ENCODE results near the gene SLC22A23.

SLC22A23 gene

DNA sequence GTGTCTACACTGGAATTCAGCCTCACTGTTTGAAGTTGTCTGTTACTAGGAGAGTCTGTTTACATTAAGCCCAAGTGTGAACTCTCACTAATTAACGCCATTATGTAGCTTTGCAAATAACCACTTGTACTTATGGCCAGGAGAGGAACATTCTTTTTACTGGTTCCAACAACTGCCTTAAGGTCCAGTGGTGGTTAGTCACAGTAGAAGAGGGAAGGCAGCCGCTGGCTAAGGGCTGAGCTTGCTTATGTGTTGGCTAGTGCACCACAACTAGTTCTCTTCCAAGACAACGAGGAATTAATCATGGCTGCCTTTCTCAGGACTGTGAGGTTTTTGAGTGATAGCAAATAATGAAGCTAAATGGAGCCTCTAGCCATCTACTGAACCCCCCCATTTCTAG is 14.9 kb upstream of the SLC22A23 start:
- DNase-seq = no peak

DNA sequence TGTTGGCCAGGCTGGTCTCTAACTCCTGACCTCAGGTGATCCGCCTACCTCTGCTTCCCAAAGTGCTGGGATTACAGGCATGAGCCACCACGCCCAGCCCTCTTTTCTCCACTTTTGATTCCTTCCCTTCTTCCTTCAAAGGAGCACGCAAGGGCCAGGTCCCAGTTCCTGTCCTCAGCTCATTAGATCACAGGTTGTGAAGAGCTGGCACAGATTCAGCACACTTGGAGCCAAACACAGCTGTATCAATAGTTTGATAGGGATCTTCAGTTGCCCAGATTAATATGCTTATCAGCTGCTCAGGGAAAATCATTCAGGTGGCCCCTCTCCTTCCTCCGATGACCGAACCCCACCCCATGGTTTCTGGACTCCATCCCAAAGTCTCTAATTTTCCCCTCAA is 14.4 kb upstream of the SLC22A23 start:
- no peak for DNase-seq

DNA sequence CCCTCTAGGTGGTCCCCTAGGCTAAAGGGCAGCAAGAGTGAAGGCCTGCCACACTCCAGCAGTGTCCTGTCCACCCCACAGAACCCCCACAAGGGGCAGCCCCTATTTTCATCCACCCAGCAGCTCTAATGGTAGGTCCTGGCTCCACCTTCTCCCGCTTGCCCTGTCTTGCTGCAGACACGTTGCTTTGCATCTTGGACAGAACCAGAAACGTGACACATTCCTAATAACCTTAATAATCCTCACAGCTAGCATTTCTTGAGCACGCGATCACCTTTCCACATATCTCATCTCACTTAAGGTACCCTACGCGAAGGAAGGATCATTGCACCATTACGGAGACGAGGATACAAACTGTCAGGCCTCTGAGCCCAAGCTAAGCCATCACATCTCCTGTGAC is 11.7 kb upstream of the SLC22A23 start:
- DNase-seq = no peak

DNA sequence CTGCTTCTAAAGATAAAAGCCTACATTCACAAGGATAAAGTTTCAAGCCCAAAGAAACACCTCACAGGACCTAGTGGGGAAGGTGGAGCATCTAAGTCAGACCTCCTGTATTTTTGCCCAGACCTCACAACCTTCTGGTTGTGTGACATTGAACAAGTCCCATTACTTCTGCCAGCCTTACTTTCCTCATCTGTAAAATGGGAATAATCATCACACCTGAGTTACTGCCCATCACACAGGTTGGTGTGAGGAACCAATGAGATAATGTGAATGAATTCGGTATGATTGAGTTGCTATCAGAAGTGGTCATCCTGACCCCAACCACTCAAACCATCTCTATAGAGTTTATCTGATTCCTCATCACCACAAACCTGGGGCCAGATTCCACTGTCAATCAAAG is 11.1 kb upstream of the SLC22A23 start:
- no peak for DNase-seq

DNA sequence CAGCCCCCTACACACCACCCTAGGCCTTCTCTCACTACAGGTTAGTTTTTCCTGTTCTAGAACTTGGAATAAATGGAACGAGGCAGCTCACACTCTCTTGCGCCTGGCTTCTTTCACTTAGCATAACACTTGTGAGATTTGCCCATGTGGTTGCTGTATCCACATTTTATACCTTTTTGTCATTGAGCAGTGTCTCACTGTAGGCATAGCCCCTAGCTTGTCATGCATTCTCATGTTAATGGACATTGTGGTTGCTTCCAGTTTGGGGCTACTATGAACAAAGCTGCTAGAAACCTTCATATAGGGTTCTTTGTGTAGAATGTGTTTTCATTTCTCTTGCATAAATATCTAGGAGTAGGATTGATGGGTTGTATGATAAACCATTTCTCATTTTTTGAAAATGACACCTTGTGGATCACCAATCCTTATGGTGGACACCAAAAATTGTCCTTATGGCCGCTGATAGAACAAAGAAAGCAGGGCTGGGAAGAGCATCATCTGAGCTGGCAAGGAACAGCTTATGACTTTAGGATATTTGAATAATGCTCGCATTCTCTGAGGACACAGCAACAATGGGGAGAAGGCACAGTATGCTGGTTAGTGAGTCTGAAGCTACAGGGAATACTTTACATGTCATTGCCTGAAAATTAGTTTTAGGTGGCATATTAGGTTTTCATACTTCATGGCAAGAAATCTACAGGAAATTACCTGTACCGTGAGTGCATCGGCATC is 9.8 kb upstream of the SLC22A23 start:
- no peak for DNase-seq

DNA sequence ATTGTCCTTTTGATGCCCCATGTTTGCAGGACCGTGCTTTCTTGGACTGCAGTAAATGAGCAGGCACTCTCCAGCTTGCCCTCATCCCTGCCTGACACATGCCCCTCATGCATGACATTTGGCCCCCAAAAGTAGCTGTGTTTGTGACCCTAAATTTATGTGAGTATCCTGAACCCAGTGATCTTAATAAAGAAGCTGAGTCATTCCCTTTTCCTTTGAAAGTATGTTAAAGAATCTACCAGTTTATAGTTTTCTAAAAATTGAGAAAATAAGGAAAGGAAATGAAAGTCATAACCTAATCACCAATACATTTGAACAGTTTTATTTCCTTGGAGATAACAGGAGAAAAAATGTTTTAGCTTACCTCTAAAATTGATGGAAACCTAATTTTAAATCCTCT is 3.4 kb upstream of the SLC22A23 start:
- no peak for DNase-seq

DNA sequence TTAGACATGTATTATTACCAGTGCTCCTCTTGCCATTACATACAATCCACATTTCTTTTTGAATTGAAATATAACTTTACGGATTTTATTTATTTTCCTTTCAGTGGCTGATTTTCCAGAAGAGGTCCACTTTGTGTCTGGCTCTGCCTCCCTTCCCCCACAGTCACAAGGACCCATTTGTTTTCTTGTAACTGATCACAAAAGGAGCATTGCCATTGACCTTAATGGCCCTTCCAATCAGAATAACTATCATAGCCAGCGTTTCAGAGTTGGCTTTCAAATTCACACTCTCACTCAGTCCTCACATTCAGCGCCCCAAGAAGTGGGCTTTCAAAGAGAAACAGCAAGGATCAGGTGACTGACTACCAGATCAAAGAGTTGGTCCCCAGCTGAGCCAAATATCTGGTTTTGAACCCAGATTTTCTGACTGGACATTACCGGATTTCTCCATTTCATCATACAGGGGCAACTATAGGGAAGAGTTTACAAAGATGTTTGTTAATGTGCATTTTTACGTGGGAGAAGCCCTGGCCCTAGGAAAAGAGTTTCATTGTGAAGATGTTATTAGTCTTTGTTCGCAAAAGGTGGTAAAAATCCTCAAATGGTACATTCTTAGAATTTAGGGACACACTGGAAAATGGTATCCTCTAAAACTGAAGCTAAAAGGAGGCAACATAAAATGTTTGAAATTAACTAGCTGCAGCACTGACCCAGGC is 2.0 kb upstream of the SLC22A23 start:
- DNase-seq = no peak

DNA sequence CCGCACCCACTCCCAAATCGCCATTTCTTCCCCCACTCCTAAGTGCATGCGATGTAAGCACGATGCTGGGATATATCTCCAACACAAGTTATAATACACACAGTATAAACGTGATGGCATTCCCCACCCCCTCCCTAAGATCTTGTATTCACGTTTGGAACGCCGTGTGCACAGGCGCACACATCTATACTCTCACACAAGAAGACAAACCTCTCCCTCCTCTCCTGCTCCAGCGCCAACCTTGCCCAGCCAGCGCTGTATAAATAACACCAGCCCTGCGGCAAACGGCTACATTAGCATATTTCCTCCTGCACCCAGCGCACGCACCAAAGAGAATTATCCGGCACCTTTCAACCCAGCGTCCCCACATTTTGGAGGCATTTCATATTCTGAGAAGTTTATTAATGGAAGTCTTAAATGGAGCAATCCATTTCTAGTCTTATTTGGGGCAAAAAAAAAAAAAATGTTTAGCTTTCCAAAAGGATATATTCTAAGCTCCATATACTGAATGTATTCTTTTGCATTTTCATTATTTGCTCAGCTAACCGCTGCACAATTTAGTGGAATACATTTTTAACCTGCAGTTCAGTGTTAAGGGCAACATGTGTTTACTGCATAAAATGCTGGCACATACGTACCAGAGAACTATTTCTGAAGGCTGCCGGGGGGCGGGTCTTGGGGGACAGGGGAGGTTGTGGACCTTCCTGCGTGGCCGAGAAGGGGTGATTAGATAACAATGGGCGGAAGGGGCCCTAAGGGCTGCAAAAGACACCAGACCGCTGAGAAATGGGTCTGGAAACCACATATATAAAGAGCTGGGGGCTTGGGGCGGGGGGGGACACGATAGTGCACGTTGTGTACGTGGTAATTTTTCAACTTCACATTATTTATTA is 1.1 kb upstream of the SLC22A23 start:
- DNase-seq = no peak

DNA sequence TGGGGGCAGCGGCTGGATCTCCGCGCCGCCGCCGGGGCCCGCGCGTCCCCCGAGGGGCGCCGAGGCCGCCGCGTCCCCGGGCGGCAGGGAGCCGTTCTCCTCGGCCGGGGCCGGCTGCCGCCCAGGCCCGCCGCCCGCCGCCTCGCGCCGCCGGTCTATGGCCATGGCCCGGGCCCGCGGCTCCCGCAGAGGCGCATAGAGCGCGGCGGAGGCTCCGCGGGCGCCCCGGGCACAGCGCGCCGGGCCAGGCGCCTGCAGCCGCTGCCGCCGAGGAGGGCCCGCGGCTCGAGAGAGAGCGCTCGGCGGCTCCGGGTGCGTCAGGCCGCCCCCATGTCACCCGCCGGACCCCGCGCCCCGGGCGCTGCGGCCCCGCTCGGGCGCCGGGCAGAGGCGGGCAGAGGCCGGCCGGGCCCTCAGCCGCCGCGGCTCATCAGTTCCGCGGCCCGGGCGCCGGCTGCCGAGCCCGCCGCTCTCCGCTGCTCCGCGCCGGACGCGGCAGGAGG is 404 bp downstream of the SLC22A23 start:
- no peak for DNase-seq

DNA sequence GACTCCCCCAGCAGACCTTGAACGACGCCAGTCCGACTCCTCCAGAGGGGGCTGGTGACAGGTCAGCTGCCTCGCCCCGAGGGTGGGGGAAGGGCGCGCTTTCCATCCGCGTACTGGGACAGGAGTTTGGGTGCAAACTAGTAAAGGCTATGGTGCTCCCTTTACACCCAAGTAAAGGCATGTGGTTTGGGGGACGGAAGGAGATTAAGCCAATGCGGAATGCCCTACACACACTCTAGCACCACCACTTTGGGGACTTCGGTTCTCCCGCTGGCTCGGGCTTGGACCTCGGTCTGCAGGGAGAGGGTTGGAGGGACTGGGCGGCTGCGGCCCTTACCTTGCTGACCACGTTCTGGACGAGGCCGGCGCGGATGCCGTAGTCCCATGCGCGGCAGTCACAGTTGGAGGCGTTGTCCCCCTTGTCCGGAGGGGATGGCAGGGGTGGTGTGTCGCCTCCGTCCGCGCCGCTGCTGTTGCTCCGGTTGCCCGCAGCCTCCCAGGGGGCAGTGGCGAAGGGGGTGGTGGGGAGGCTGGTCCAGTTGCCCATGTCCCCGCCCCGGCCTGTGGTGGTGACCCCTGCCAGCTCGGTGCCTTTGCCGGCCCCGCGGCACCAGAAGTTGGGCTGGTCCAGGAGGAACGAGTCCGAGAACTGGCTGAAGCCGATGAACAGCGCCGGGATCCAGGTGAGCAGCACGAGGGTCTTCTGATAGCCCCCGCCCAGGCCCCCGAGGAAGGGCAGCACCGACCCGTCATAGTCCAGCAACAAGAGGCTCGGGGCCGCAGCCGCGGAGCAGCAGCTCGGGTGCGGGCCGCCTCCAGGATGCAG is 1.1 kb downstream of the SLC22A23 start:
- DNase-seq = peak; percentile 53

DNA sequence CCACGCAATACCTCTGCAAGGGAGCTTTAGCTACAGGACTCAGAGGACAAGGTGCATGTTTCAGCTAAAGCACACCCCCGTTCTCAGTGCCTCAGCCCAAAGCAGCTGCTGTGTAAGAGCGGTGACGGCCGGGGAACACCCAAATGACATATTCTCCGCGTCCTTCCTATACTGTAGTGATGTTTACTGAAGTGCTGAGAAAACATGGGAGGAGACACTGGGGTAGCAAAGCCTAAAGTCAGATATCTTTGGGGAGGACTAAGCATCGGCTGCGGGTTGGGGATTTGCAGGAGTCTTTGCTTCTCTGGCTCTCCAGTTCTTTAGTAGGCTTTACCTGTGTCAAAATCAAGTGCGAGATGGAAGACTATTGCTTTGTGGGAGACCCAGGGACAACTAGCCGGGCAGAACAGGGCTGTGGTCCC is 1.7 kb downstream of the SLC22A23 start:
- peak; percentile 54 for DNase-seq

DNA sequence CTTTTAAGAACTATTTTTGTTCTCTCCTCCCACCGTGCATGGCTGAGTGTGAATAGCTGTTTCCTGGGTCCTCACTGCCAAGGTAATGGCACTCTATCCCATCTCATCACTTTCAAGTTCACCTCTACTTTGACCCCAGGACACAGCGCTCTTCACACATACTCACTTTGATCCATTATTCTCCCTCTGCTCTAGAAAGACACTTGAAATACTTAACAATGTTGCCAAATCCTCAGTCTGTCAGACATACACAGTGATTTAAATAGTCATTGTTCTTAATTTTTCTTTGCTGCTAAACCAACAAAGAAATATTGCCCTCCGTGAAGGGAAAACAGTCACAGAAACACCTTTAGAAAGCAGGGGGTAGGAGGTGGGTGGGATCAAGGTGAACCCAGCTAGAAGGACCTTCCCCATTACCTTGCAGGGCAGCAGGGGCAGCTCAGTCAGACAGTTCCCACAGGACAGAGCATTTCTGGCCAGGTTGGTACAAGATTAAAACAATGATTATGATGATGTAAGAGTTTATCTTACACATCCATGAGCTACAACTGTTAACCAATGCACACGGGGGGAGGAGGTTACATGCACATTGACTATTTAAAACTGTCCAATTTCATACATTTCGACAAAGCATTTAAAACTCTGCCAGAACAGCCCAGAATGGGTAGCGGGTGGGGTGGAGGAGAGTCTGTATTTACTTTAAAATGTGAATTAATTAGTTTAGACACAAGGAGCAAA is 2.4 kb downstream of the SLC22A23 start:
- no peak for DNase-seq

DNA sequence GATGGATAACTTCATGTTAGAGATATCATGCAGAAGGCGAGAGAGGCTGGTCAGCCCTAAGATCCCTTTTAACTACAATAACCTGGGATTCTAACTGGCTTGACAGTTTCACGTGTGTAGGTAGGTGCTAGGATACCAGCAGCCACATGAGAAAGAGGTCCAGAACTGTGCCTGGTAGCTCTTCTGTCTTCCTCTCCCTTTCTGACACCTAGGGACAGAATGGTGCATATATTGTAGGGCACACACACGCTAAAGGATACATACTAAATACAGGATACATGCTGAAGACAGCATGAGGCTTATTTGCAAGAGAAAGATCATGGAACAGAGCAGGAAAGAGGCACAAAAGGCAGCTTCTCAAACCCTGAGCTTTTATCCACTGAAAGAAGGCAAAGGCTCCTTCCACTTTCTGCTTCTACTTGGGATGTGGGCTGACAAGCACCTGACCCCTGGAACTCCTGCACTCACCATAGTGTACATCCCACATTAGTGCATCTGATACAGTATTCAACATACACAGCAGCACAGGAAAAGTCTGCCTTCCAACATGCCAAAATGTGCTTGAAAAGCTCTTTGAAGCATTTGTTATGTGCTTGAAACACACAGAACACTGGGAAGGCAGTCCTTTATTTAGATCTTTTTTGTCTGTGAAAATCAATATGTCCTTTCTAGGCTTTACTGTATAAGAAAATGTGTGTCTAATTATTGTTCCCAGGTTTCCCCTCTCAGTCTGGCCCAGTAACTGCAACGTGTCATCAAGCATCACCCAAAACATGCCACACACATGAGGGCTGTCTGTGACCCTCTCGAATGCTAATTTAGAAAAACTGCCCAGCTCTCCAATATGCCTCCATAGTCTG is 3.2 kb downstream of the SLC22A23 start:
- peak; percentile 22 for DNase-seq

DNA sequence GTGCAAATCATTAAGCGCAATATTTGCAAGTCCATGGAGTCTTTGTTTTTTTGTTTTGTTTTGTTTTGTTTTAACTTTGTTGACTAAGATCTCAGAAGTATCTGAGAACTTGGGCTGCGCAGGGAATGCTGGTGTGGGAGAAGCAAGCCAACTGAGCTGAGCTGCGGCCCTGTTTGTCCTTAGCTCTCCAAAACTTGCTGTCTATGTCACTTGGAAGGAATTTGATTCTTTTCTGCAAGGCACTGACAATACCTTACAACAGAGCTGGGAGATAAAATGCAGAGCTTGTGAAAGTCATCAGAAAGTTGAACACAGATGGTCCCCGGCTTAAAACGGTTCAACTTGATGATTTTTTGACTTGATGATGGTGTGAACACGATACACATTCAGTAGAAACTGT is 5.4 kb downstream of the SLC22A23 start:
- peak; percentile 16 for DNase-seq

DNA sequence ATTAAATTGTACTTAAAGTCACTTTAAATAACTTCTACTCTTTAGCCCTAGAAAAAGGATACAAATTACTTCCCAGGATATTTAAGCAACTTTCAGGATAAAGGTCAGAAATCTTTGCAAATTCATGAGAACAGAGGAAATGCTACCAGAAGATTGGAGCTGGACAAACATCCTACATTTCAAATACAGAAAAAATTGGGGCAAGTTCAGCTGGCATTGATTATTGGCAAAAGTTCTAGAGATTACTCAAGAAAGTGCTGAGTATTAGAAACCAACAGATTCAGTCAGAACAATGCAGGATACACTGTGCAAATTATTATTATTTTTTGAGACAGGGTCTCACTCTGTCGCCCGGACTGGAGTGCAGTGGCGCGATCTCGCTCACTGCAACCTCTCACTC is 6.0 kb downstream of the SLC22A23 start:
- peak; percentile 12 for DNase-seq

DNA sequence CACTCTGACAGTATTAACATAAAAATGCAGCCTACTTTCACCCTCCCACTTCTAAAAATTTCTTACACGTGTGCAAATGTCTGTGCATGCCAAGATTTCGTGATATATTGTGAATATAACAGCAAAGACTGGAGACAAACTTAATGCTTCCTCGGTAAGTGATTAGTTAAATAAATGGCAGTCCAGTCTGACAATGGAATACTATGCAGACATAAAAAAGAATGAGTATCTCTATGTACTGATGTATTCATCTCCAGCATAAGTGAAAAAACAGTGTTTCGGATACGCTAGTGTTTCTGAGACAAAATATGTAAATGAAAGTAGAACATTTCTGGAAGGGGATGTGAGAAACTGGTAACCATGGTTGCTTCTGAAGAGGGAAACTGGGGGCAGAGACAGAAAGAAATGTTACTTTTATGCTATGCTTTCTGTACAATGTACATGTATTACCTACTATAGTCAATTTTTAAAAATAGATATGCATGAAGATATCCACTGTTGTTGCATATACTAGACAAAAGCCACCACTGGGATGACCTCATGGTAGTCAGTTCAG is 7.0 kb downstream of the SLC22A23 start:
- DNase-seq = no peak

DNA sequence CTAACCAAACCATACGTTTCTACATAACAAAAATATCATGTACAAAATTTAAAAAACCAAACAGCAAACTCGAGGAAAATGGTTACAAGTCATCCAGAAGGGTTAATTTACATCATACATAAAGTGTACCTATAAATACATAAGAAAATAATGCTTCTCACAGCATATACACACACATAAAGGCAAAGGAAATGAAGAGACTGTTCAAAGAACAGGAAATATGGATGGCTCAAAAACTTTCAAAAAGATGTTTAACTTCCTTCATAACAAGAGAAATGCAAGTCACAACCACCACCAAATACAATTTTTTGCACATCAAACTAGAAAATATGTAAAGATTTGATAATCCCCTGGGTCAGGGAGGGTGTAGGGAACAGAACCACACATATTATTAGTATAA is 7.5 kb downstream of the SLC22A23 start:
- DNase-seq = no peak

DNA sequence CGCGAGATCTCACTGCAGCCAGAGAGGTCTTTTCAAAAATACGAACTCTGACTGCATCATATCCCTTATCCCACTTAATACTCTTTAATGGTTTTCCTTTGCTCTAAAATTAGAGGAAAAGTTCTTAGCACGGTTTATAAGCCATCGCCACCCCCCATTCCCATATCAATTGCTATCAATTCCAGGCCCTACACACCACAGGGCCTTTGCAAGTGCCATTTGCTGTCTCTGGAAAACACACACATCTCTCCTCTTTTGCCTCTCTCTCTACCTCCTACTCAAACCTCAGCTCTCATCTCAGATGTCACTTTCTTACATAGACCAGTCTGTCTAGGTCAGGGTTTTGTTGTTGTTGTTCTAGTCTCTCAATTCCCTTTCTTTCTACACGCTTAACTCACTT is 9.8 kb downstream of the SLC22A23 start:
- no peak for DNase-seq

DNA sequence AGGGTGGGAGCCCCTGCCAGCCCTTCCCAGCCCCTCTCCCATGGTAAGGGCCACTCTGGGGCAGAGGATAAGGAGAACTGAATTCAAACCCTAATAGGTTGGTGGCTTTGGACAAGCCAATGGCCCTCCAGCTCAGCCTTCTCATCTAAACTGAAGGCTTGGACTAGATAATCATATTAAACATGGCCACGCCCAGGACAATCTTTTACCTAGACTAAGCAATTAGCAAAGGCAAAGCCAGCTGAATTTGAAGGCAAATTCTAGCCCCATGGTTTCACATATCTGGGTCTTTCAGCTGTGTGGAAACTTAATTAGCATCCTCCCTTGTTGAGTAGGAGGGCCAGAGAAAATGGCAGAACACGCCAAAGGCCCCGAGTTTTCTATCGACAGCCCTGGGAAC is 10.7 kb downstream of the SLC22A23 start:
- no peak for DNase-seq

All from right forelimb (tissue), 1 donor.